ENCODE measurements around the gene TMTC1.
"Not testable (repeated sequence)": the region's sequence is repeated elsewhere in the genome, so short reads cannot be mapped to it uniquely, and the experiment has no call there.

TMTC1 gene

DNA sequence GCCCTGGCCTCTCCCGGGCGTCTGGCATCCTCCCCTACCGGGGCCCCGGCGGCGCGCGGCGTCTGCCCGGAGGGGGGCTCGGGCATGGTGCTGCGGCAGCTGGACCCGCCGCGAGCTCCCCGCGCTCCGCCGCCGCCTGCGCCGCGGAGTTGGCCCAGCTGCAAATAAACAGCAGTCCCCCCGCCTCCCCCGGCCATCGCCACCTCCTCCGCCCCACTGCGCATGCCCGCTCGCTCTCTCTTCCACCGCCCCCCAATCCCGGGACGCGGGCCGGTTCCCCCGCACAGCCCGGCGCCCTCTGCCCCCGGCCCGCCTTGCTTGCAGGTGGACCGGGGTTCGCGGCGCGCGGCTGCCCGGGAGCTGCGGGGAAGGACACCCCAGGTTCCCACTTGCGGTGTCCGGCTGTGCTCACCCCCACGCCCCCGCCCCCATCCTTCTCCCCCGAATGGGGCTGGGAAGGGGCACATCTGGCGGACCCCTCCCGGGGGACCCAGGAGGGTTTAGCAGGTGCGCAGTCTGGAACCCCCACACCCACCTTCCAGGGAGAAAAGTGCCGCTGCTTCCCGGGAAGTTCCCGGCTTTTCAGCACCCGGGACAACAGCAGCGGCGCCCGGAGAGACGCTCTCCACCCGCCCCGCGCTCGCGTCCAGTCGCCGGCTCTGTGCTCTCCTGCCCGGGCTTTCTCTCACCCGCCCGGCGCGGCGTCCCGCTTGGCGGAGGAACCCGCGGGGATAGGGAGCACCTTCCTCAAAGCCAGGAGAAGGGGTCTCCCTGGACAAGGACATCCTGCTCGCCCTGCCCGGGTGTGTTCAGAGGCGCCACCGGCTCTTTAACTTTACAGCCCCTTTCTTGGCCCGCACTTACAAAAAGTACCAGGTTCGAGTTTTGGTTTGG is at the start of gene TMTC1:
TSS of gene TMTC1 (minus strand) at position 170 of the 894 bp plus-strand sequence. CDS start 191 bp downstream, outside the sequence.
- DNase-seq = no peak

GRCh38 chr12:29831173-29831572 is 47.4 kb upstream of the TMTC1 start:
- DNase-seq = no peak

DNA sequence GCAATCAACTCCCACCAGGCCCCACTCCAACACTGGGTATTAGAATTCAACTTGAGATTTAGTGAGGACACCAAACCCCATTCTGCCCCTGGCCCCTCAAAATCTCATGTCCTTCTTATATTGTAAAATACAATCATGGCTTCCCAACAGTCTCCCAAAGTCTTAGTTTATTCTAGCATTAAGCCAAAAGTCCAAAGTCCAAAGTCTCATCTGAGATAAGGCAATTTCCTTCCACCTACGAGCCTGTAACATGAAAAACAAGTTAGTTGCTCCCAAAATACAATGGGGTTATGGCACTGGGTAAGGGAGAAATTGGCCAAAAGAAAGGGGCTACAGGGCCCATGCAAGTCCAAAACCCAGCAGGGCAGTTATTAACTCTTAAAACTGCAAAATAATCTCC is 46.6 kb upstream of the TMTC1 start:
- DNase-seq = no peak

- DNase-seq = no peak
Measured at GRCh38 chr12:29818916-29819623, 35.3 kb upstream of the TMTC1 start.

DNA sequence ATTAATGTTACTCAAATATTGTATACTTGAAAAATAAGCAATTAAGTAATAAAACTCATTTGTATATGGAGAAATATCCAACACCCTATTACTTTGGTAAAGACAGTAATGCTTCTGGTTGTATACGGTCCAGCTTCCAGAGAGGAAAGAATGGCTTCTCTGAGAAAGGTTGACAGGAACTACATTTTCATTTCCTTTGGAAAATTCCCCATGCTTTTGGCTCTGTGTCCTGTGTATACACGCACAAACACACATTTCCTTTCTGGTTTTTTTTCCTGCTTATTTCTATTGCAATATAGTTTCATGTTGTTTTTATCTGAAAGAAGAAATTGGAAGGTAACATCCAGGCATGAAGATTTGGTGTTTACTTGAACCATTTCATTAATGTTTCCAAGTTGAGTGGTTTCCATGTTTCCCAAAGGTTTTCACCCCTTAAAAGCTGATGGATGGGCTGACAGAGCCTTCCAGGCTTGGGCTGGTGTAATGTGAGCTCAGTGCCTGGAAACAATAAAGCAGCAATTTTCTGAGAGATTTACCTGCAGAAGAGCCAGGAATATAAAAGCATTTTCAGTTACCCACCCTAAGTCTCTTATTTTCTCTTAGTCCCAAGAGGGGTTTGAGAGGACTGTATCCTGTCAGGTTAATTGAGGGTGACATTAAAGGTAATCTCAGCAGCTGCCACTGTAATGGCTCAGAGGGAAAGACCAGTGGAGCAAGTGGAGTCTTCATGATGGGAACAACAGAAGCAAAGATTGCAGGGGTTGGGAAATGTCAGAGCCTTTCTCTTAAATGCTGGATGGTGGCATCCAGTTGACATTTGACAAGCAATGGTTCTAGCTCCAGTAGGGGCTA is 33.4 kb upstream of the TMTC1 start:
- no peak for DNase-seq

DNA sequence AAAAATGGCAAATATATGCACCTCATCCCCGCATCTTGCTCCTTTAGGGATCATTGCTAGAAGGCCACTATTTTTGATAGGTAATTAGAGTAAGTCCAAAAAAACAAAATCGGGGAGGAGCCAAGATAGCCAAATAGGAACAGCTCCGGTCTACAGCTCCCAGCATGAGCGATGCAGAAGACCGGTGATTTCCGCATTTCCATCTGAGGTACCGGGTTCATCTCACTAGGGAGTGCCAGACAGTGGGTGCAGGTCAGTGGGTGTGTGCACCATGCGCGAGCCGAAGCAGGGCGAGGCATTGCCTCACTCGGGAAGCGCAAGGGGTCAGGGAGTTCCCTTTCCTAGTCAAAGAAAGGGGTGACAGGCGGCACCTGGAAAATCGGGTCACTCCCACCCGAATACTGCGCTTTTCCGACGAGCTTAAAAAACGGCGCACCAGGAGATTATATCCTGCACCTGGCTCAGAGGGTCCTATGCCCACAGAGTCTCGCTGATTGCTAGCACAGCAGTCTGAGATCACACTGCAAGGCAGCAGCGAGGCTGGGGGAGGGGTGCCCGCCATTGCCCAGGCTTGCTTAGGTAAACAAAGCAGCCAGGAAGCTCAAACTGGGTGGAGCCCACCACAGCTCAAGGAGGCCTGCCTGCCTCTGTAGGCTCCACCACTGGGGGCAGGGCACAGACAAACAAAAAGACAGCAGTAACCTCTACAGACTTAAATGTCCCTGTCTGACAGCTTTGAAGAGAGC is 26.0 kb upstream of the TMTC1 start:
- DNase-seq = not testable (repeated sequence)

- no peak for DNase-seq
Measured at GRCh38 chr12:29807129-29807528, 23.4 kb upstream of the TMTC1 start.

DNA sequence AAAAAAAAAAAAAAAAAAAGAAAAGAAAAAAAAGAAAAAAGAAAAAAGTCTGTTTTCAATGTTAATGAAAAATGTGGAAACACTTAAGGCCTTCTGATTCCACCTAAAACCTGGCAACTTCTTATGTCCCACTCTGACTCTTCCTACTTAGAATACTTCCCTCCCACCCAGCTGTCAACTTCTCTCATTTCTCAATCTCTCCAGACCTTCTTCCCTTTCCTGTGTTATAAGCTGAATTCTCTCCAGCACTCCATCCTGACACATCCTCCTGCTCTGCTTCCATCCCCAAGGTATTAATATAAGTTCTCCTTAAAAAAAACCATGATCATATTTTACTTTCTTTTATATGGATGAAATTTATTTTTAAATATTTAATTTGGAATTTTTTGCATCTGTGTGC is 20.3 kb upstream of the TMTC1 start:
- no peak for DNase-seq

GRCh38 chr12:29799591-29799990 is 15.8 kb upstream of the TMTC1 start:
- no peak for DNase-seq

- DNase-seq = no peak
Measured at GRCh38 chr12:29797565-29798355, 14.0 kb upstream of the TMTC1 start.

DNA sequence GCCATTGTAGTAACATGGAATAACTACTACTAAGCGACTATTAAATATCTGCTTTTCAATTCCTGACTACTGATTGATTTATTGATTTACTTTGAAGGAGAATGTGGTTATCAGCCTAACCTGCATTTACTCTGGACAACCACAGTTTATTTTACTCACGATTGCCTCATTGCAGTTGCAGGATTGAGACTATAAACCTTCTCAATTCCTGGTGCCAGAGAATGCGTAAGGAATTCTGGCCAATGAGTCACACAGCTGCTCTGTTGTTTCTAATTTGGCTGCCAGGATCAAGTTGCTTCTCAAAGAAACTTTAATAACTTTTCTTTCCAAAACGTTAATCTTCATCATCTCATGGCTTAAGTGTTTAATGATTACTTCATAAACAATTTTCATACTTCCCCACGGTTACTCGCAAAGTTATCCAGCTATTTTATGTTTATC is 13.1 kb upstream of the TMTC1 start:
- DNase-seq = no peak

DNA sequence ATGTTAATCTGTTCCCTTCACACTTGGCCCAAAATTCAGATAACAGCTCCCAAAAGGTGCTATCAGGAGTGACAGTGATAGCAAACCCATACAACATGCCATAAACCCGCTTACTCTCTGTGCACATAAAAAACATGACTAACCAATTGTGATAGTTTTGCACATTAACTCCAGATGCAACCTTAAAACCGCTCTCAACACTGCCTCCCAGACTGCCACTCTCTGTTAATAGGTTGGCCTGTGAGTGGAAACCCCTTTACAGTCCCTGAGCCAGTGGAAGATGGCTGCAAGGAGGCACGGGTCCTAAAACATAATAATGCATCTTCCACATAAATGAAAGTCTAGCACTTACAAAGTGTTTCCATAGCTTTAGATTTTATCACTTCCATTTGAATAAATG is 12.0 kb upstream of the TMTC1 start:
- no peak for DNase-seq

GRCh38 chr12:29794862-29795261 is 11.1 kb upstream of the TMTC1 start:
- no peak for DNase-seq

- DNase-seq = no peak
Measured at GRCh38 chr12:29792853-29793252, 9.1 kb upstream of the TMTC1 start.

- no peak for DNase-seq
Measured at GRCh38 chr12:29792132-29792531, 8.4 kb upstream of the TMTC1 start.

DNA sequence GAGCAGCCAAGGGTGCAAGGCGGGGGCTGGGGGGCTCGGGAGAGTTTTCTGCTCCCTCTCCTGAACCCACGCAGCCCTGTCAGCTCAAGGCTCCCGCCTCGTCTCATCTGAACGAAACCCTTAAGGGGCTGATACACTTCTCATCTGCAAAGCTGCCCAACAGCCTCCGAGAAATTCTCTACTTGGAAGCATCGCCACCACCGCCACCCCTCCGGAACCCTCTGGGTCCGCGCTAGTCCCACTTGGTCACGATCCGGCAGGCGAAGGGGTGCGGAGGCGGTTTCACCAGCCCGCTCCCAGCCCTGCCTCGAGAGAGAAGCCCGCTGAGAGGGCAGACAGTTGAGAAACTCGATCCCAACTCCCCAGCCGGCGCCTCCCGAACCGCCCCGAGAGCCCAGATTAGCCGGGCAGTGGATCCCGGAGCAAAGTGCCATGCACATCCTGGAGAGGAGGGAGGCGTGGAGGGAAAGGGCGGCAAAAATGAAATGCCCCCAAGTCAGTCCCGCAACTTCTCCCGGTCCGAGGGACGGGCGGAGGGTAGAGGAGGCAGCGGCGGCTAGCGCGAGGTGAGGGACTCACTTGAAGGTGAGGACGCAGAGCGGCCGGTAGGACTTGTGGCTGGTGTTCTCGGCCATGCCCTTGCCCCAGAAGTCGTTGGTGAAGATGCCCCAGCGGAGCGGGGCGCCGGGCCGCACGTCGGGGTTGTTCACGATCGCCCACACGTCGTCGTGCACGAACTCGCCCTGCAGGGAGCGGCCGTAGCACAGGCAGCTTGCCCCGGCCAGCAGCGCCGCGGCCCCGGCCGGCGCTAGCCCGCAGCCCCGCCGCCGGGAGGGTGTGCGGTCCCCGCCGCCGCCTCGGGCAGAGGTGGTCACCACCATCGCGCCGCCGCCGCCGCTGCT is 620 bp downstream of the TMTC1 start:
- DNase-seq = no peak

- peak; percentile 1 for DNase-seq
Measured at GRCh38 chr12:29782285-29782870, 1.4 kb downstream of the TMTC1 start.

- DNase-seq = no peak
Measured at GRCh38 chr12:29781705-29782266, 2.0 kb downstream of the TMTC1 start.

DNA sequence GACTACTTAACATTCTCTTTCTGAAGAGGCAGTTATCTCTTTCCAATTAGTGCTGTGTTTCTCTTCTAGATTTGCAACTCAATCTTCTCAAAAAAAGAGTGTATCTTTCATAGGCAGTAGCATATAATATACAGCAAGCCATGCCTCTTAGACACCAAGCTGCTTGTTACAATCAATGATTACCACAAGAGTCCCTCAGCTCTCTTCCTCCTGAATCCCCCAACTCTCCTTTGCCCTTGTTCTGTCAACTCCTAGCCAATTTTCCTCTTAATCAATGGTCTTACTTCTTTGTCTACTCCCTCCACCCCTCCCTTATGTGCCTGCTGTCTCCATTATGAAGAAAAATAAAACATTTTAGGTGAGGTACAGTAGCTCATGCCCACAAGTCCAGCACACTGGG is 2.6 kb downstream of the TMTC1 start:
- DNase-seq = no peak

DNA sequence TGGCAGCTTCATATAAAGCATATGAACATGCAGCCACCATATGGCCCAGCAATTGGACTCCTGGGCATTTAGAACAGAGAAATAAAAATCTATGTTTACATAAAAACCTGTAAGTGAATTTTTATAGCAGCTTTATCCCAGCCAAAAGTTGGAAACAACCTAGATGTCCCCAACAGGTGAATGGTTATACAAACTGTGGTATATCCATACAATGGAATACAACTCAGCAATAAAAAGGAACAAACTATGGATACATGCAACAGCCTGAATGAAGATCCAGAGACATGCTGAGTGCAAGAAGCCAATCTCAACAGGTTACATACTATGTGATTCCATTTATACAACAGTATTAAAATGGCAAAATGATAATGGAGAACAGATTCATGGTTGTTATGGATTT is 3.7 kb downstream of the TMTC1 start:
- no peak for DNase-seq

All from CD4-positive, alpha-beta T cell treated with Interleukin-17A for 1 hour (primary cell).